Effector memory CD8-positive, alpha-beta T cell (primary cell): ENCODE results near the gene TSC22D3.
A peak's percentile ranks its signal among the peaks of the same experiment; 100 is the strongest.

ENCODE experiments used
- ATAC-seq: fragments of 150-1000 bp; cut with Tn5 transposase; replicated peaks from 2 replicates; pipeline ENCODE4 v1.10.0; 2021; ENCODE audit warnings: mild to moderate bottlenecking, moderate library complexity
- DNase-seq, 3 experiments: peaks; one replicate each; pipeline ENCODE4 v3.0.0; 2021
- H3K27ac Mint-ChIP-seq, 2 donors: one replicate each; pipeline ENCODE4 v1.8.0; 2022; ENCODE audit warnings: mild to moderate bottlenecking in 2 of 2, mixed read lengths in 2 of 2, moderate library complexity in 2 of 2
- H3K27me3 Mint-ChIP-seq, 2 donors: one replicate each; pipeline ENCODE4 v1.8.0; 2022; ENCODE audit warnings: mixed read lengths in 2 of 2
- H3K36me3 Mint-ChIP-seq: one replicate; pipeline ENCODE4 v1.8.0; 2022; ENCODE audit warnings: mild to moderate bottlenecking, moderate library complexity, mixed read lengths; ENCODE audit not compliant: insufficient read depth
- H3K4me1 Mint-ChIP-seq, 2 donors: one replicate each; pipeline ENCODE4 v1.8.0; 2022; ENCODE audit warnings: low read depth in 2 of 2, mixed read lengths in 2 of 2
- H3K4me3 Mint-ChIP-seq, 2 donors: one replicate each; pipeline ENCODE4 v1.8.0; 2022; ENCODE audit warnings: mild to moderate bottlenecking in 2 of 2, mixed read lengths in 2 of 2, moderate library complexity in 2 of 2
- H3K9me3 Mint-ChIP-seq, 2 donors: one replicate each; pipeline ENCODE4 v1.8.0; 2022; ENCODE audit warnings: mixed read lengths in 2 of 2

The TSC22D3 gene

GRCh38 chrX:107750861-107751445, 24.6 kb downstream of the TSC22D3 start:
- H3K36me3 Mint-ChIP-seq, result no peaks in the 10 kb centered on the region
- H3K27ac Mint-ChIP-seq, result no peak overlapping the region
- no peaks in the 10 kb centered on the region for H3K27me3 Mint-ChIP-seq
- ATAC-seq (no peak), DNase-seq (no peak)
- H3K9me3 Mint-ChIP-seq, result no peaks in the 10 kb centered on the region
- H3K4me1 Mint-ChIP-seq, result peaks cover 0 to 7% of the 10 kb centered on the region in 2 donors
- no peak overlapping the region for H3K4me3 Mint-ChIP-seq

DNA sequence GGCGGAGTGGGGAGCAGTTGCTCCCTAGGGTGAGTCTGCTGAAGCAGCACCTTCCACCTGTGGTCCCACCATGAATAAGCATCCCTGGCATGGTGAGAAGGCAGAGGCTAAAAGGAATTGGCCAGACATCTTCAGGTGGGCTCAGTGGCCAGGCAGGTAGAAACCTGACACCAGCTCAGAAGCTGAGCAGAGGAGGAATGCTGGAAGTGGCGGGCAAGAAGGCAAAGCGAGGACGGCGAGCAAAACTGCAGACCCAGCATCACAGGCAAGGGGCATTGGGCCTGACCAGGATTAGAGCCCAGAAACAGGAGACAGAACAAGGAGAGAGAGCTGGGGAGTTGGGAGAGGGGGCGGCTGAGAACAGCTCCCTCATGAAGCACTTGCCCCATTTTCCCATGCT, 25.3 kb downstream of the TSC22D3 start:
- no peak for DNase-seq
- ATAC-seq, result no peak
- Mint-ChIP-seq H3K27ac (no peak overlapping the region), H3K27me3 (no peaks in the 10 kb centered on the region), H3K9me3 (no peaks in the 10 kb centered on the region), H3K36me3 (no peaks in the 10 kb centered on the region), H3K4me1 (peaks cover 0 to 7% of the 10 kb centered on the region in 2 donors), H3K4me3 (no peak overlapping the region)

DNA sequence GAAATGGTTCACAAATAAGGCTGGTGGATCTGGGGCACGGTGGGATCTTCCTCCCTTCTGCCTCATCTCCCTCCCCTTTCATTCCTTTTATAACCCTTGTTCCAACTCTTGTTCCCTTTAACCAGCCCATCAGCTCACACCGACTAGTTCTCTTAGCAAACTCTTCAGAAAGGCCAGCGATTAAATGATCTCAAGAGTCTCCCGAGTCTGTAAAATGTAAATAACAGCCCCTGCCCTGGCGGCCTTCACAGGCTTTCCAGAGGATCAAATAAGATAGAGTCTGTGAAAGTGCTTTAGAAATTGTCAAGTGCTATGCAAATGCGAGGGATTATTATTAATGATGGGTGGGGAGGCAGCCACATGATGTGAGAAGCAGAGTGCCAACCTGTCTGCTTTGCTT, 27.1 kb downstream of the TSC22D3 start:
- Mint-ChIP-seq H3K9me3 (no peaks in the 10 kb centered on the region), H3K27ac (no peak overlapping the region), H3K4me3 (no peak overlapping the region), H3K4me1 (peaks cover 0 to 7% of the 10 kb centered on the region in 2 donors), H3K27me3 (no peaks in the 10 kb centered on the region), H3K36me3 (no peaks in the 10 kb centered on the region)
- DNase-seq (no peak), ATAC-seq (no peak)

DNA sequence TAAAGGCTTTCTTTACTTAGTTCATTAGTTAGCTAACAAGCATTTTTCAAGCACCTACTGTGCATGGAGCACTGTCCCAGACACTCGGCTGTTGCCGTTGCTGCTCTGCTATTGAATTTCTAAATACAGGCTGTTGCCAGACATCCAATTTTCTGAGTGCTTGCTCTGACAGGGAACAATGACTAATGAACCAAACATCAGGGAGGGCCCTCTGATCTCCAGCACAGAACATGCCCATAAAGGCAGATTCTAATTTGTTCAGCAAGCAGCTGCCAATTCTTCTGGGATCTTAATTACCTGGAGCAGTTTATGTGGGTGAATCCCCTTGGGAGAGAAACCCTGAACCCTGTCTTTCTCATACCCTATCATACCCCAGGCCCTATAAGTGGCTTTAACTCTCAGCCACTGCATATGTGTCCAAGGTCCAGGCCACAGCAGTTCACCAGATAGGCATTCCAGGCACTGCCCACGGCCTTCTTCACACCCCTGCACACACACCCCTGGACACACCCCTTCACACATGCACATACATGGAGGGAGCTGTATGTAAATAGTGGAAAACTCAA, 27.9 kb downstream of the TSC22D3 start:
- peak overlapping the region in 1 of 2 donors; percentile 41 for H3K27ac Mint-ChIP-seq
- no peak for ATAC-seq
- H3K27me3 Mint-ChIP-seq, result no peaks in the 10 kb centered on the region
- H3K36me3 Mint-ChIP-seq, result peaks cover 5% of the 10 kb centered on the region
- H3K4me3 Mint-ChIP-seq, result no peak overlapping the region
- H3K4me1 Mint-ChIP-seq, result peaks cover 5 to 11% of the 10 kb centered on the region in 2 donors
- no peaks in the 10 kb centered on the region for H3K9me3 Mint-ChIP-seq
- no peak for DNase-seq

GRCh38 chrX:107744868-107745267, 30.7 kb downstream of the TSC22D3 start:
- H3K4me3 Mint-ChIP-seq, result no peak overlapping the region
- peaks cover 19 to 22% of the 10 kb centered on the region in 2 donors for H3K4me1 Mint-ChIP-seq
- no peaks in the 10 kb centered on the region for H3K9me3 Mint-ChIP-seq
- ATAC-seq (no peak), DNase-seq (no peak)
- peaks cover 19% of the 10 kb centered on the region for H3K36me3 Mint-ChIP-seq
- no peak overlapping the region for H3K27ac Mint-ChIP-seq
- peaks cover 0 to 9% of the 10 kb centered on the region in 2 donors for H3K27me3 Mint-ChIP-seq

DNA sequence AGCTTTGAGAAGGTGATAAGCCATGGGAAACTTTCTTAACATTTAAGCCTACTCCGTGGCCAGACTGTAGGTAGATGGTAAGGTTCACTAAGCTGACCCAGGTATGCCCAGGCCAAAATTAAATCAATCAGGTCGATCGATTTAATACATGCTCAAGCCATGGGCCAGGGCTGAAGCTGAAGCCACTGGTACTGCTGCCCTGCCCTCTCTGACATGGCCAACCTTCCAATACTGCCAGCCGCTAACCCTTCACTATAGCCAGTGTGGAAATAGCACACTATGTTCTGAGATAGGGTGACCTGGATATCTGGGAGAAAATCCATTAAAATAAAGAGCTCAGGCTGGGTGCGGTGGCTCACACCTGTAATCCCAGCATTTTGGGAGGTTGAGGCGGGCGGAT, 31.6 kb downstream of the TSC22D3 start:
- Mint-ChIP-seq H3K27me3 (peaks cover 0 to 9% of the 10 kb centered on the region in 2 donors), H3K36me3 (peaks cover 19% of the 10 kb centered on the region), H3K27ac (no peak overlapping the region), H3K4me1 (peaks cover 21 to 24% of the 10 kb centered on the region in 2 donors), H3K9me3 (no peaks in the 10 kb centered on the region), H3K4me3 (no peak overlapping the region)
- no peak for ATAC-seq
- no peak for DNase-seq

DNA sequence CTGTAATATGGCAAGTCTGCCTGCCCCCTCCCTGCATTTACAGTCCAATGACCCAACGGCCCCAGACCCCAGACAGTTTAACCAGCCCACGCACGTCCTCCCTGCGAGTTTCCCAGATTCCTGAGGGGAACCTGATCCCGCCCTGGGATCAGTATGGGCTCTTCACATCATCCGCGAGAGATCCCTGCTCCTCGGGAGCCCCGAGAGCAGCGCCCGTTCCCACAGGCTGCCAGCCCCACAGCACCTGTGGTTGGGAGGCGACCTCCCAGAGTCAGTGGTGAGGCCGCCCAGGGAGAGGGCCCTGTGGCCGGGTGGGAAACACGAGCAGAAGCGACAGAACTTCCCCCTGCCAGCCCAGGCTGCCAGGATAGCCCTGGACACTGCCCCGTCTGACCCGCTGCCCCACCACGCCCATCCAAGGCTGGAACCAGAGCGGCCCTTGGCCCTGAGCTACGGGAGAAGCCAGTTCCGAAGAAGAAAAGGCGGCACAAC, 32.8 kb downstream of the TSC22D3 start:
- no peak for DNase-seq
- Mint-ChIP-seq H3K27ac (peak overlapping the region; percentile 99), H3K27me3 (peaks cover 0 to 9% of the 10 kb centered on the region in 2 donors), H3K4me1 (peaks cover 21 to 24% of the 10 kb centered on the region in 2 donors), H3K9me3 (no peaks in the 10 kb centered on the region), H3K4me3 (peak overlapping the region; percentile 82 to 83), H3K36me3 (peaks cover 19% of the 10 kb centered on the region)
- ATAC-seq, result no peak

DNA sequence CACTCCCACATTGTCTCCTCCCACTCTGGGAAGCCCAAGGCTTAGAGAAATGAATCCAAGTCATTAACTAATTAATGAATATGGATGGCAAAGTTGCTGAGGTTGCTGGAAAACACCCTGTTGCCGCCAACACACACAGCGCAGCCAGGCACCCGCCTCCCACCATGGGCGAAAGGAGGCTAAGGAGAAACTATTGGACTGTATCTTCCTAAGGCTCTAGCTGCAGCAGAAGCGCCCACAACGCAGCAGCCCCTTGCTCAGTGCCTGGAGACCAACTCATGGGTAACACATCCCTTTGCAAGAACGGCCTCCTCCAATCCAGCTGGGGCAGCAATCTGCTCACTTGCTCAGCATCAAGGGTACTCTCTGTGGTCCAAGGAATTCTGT, 34.2 kb downstream of the TSC22D3 start:
- H3K4me3 Mint-ChIP-seq, result peak overlapping the region; percentile 82 to 83
- DNase-seq (peak in 1 of 3 experiments; percentile 5), ATAC-seq (peak; percentile 3)
- H3K4me1 Mint-ChIP-seq, result peaks cover 21 to 24% of the 10 kb centered on the region in 2 donors
- H3K36me3 Mint-ChIP-seq, result peaks cover 19% of the 10 kb centered on the region
- H3K27ac Mint-ChIP-seq, result peak overlapping the region; percentile 99
- H3K27me3 Mint-ChIP-seq, result peaks cover 0 to 9% of the 10 kb centered on the region in 2 donors
- H3K9me3 Mint-ChIP-seq, result no peaks in the 10 kb centered on the region

- DNase-seq (no peak), ATAC-seq (no peak)
- Mint-ChIP-seq H3K27me3 (peaks cover 0 to 9% of the 10 kb centered on the region in 2 donors), H3K4me1 (peaks cover 21% of the 10 kb centered on the region in 2 donors), H3K9me3 (no peaks in the 10 kb centered on the region), H3K36me3 (peaks cover 19% of the 10 kb centered on the region), H3K27ac (peak overlapping the region; percentile 62 to 91), H3K4me3 (no peak overlapping the region)
These were observed 36.0 kb downstream of the TSC22D3 start for GRCh38 chrX:107739541-107739940.

- Mint-ChIP-seq H3K36me3 (peaks cover 19% of the 10 kb centered on the region), H3K4me1 (peaks cover 21% of the 10 kb centered on the region in 2 donors), H3K4me3 (no peak overlapping the region), H3K9me3 (no peaks in the 10 kb centered on the region), H3K27ac (peak overlapping the region in 1 of 2 donors; percentile 74), H3K27me3 (peaks cover 0 to 9% of the 10 kb centered on the region in 2 donors)
- ATAC-seq (no peak), DNase-seq (no peak)
These were observed 36.8 kb downstream of the TSC22D3 start for GRCh38 chrX:107738768-107739167.

DNA sequence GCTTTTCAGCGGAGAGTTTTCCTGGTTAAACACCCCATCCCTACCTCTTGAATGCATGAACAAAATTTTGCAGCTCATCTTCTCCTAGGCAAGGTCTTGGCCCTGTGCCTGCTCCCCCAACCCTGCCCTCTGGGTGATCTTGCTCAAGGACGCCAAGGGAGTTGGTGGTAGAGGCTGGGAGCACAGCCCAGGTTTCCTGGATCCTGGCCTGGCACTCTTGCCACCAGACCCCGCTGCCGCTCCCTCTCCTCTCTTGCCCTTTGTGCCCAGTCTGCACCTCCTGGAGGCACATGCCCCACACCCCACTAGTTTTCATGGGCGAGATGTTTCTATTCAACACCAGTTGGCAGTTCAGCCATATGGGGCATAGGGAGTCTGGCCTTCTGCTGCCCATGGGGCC, 37.3 kb downstream of the TSC22D3 start:
- DNase-seq, result no peak
- H3K27ac Mint-ChIP-seq, result no peak overlapping the region
- no peak for ATAC-seq

DNA sequence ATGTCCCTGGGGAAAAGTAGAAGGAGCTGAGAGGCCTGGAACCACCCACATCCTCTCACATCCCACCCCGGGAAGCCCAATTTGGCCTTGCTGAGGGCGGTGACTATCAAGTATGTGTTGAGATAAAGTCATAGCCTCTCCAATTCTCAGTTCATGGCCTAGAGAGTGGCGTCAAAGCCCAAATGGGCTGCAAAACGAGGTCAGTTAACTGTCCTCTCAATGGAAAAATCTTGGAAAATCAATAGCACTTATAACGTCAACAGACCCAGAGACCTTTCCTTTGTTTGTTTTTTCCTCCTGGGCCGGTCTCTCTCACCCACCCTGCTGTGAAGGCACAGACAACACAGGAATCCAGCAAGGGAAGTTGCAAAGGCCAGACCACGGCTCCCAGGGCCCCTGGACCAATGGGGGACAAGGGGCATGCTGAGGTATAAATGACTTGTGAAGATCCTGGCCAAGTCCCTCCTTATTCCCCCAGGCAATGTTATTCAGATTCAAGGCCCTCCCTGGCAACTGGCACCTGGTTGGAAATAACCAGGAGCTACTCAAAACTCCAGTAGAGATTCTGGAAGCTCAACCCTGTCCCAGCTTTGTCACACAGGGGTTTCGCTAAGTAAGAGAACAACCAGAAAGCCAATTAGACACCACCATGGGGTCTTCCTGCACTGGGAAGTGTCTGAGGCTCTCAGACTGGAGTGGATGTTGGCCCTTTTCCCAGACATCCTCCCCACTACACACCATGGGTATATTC, 38.6 kb downstream of the TSC22D3 start:
- H3K4me1 Mint-ChIP-seq, result peaks cover 10 to 14% of the 10 kb centered on the region in 2 donors
- H3K9me3 Mint-ChIP-seq, result no peaks in the 10 kb centered on the region
- H3K4me3 Mint-ChIP-seq, result no peak overlapping the region
- H3K36me3 Mint-ChIP-seq, result peaks cover 7% of the 10 kb centered on the region
- DNase-seq (no peak), ATAC-seq (no peak)
- H3K27me3 Mint-ChIP-seq, result peaks cover 0 to 4% of the 10 kb centered on the region in 2 donors
- peak overlapping the region in 1 of 2 donors; percentile 35 for H3K27ac Mint-ChIP-seq

More for the DNA sequence above, 37.3 kb downstream of the TSC22D3 start:
- Mint-ChIP-seq H3K36me3 (peaks cover 19% of the 10 kb centered on the region), H3K4me3 (no peak overlapping the region), H3K9me3 (no peaks in the 10 kb centered on the region), H3K4me1 (peaks cover 21% of the 10 kb centered on the region in 2 donors), H3K27me3 (peaks cover 0 to 9% of the 10 kb centered on the region in 2 donors)

DNA sequence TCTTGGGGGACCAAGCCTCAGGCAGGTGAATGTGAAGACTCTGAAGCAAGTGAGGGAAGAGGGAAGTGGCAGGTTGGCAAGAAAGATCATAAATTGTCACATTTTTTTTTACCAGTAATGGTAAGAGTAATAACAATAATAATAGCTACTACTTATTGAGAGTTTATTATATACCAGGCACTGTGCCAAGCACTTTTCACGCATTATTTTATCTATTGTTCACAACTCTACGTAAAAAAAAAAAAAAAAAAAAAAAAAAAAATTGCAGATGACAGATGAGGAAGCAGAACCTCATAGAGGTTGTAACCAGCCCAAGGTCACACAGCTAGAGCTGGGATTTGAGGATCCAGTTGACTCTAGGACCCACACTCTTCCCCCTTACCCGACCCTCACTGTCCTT, 40.9 kb downstream of the TSC22D3 start:
- H3K9me3 Mint-ChIP-seq, result no peaks in the 10 kb centered on the region
- H3K36me3 Mint-ChIP-seq, result no peaks in the 10 kb centered on the region
- ATAC-seq (no peak), DNase-seq (no peak)
- peaks cover 2 to 4% of the 10 kb centered on the region in 2 donors for H3K4me1 Mint-ChIP-seq
- H3K27ac Mint-ChIP-seq, result peak overlapping the region in 1 of 2 donors; percentile 51
- no peak overlapping the region for H3K4me3 Mint-ChIP-seq
- H3K27me3 Mint-ChIP-seq, result no peaks in the 10 kb centered on the region
